HG03095 (cell line): ENCODE results near the gene GLRX5.

Experiments
- ATAC-seq: cut with Tn5 transposase; IDR thresholded peaks from one replicate; pipeline ENCODE4 v1.9.1; 2021; ENCODE audit warnings: moderate library complexity; ENCODE audit not compliant: unreplicated experiment

GLRX5 gene

DNA sequence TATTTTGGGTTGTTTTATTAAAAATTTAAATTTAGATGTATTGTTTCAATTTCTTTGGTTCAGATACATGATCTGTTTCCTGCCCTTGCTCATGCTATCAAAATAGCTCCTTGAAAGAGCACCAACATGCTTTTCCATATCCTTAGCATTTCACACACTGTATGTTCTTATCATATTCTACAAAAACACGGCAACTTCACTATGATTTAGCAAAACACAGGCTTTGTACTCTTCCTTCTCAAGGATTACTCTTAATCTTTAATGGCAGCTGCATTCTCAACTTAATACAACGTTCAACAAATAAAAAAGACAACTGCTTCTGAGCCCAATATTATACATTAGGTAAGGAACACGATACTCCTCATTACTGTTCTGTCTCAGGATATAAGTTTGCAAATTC lies 2.9 kb upstream of the GLRX5 start:
- ATAC-seq = no peak

DNA sequence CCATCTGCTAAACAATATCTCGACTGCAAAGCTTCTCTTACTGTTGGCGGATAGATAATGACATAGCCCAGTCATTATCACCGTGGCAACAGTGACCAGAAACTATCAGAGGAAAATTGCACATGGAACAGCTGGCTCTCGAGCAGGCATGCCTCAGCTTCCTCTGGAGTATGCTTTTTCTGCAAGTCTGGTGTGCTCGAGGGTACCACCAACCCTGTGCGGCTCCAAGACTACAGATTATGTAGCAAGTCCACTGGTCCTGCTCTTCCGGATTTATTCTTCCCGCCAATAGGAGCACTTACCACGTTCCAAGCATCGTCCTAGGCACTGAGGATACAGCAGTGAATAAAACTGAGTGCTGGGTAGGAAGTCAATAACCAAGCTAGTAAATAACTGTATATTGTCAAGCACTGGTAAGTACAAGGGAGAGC lies 1.4 kb upstream of the GLRX5 start:
- ATAC-seq = no peak

DNA sequence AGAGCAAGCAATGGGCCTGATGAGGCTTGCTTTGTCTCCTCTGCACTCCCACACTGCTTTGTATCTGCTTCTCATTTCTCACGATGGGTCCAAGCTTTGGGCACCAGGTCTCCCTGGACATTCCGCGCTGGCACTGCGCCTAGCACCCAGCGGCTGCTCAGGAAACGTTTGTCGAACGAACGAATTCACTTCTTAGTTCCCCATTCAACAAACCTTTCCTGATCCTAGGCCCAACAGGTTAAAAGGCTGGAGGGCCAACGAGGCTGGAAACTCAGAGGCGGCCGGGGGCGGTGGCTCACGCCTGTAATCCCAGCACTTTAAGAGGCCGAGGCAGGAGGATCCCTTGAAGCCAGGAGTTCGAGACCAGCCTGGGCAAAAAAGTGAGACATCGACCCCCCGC lies 1.0 kb upstream of the GLRX5 start:
- no peak for ATAC-seq

DNA sequence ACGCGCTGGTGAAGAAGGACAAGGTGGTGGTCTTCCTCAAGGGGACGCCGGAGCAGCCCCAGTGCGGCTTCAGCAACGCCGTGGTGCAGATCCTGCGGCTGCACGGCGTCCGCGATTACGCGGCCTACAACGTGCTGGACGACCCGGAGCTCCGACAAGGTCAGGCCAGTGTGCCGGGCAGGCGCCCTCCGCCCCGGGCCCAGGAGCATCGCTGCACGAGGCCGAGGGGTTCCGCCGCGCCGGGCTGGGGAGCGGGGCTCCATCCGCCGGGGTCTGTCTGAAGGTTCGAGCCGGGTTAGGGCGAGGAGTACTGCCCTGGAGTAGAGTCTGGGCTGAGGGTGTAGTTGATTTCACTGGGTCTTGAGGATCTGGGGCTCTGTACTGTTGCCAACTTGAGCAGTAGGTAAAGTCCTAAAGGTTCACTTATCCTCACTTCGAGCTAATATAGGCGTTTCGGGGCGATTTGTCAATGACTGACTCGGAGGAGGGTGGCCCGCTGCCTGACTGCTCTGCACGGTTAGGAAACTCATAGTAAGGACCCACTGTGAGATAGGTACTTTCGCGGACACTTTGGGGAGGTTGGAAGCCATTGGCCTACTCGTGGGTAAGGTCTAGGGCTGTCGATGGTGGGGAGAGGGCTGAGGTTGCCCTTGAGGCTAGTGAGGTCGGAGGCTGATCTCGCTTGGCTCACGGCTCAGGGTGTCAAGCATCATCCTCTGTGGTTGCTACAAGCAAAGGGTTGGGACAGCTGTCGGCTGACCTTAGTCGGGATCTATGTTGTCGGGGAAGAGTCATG lies 574 bp downstream of the GLRX5 start:
- ATAC-seq = no peak

DNA sequence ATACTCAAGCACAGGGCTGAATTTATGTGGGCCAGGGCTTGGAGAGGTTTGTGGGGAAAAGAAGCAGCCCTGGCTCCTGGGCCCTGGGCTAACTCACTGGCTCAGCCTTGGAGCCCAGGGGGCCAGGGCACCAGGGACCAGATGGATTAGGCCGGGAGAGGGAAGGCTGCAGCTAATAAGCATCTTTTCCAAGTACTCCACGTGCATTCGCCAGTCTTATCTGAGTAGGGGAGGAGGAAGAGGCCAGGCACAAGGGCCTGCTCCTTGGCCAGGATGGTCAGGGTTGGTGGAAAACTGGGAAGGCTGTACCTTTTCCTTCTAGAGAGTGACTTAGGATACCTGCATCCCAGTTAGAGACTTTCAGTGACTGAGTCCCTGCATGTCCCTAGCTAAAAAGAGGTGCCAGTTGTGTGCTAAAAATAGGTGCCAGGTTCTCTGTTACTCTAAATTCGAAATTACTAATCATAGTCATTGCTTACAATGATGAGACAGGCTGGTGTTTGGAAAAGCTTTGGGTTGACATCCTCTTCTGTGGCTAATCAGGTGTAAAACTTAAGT lies 1.3 kb downstream of the GLRX5 start:
- no peak for ATAC-seq

DNA sequence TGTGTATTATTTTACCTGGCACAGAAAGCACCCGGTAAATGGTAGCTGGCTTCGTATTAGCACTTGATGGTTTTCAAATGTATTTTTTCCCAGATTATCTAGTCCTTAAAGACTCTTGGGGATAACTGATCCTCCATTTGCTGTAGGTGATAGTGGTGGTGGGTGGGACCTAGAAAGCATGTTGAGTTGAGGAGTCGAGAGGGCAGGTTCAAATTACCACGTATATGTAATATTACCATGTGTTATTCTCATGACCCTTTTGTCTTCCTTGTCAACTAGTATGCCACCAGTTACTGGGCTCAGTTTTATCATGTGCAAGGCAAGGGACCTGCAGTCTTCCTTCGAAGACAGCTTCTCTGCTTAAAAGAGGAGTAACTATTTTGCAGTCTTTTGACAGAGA lies 1.8 kb downstream of the GLRX5 start:
- no peak for ATAC-seq

DNA sequence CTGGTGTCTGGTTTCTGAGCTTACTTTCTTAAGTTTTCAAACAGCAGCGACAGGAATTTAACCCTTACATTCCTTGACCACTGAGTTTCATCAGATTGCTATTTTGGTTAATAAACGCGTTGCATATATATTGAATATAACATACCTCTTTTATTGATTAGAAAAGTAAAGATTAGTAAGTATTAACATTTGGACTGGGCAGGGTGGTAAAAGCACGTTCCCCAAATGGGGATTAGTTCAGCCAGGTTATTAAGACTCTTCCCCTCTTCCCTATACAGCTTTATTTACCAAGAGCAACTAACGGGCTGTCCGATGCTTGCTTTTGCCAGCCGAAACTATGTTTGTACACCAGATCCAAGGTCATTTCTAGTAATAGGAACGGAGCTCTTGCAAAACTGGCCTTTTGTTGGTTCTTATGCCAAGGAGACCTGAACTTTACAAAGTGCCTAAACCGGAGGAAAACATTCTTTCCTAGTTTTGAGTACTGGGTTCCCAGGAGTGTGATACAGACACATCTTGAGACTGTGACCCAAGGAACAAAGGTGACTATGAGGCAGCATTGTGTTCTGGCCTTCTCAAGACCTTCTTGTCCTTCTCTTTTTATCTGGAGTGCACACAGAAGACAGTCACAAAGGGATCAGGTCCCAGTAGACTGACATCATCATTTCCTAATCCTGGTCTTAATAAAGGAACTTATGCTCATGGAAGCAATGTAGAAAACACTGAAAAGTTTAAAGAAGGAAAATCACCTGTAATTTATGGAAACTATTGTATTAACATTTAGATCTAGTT lies 2.6 kb downstream of the GLRX5 start:
- no peak for ATAC-seq

DNA sequence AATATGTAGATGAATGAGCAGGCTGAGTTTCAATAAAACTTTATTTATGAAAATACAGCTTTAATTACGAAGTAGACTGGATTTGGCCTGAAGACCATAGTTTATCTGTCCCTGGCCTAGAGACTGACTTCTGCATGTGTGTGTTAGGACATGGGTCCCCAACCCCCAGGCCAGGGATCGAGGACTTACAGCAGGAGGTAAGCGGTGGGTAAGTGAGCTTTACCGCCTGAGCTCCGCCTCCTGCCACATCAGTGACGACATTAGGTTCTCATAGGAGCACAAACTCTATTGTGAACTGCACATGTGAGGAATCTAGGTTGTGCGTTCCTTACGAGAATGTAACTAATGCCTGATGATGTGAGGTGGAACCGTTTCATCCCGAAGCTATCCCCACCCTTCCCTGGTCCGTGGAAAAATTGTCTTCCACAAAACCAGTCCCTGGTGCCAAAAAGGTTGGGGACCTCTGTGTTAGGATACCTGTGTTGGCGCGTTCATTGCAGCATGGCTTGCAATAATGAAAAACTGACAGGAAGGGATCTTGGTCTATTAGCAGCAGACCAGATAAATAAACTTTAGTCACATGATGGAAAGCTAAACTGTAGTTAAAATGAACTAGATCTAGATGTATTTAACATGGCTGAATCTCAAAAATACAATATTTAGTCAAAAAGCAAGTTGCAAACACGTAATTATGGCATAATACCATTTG lies 4.1 kb downstream of the GLRX5 start:
- ATAC-seq = no peak

DNA sequence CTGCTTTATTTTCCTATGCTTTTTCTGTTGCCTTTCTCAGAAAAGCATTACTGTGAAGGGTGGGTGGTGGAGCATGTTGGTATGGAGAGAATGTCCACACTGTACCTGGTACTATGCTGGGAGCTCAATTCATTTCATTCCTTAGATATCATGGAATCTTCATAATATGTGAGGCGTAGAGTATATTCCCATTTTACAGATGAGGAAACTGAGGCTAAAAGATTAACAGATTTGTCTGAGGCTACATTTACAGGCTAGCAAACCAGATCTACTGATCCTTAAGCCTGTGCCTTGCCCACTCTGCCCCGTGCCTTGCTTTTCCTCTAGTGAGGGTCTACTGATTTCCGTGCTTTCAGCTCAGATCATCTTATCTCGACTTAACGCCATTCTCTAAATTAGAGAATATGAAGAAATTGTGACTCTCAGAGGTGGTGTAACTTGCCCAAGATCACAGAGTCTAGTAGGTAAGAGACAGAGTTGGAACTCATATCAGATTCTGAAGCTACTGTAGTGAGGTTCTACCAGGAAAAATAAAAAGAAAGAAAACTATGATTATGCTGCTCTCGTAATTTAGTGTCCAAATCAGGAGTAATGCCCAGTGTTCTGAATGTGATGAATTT lies 5.5 kb downstream of the GLRX5 start:
- no peak for ATAC-seq

DNA sequence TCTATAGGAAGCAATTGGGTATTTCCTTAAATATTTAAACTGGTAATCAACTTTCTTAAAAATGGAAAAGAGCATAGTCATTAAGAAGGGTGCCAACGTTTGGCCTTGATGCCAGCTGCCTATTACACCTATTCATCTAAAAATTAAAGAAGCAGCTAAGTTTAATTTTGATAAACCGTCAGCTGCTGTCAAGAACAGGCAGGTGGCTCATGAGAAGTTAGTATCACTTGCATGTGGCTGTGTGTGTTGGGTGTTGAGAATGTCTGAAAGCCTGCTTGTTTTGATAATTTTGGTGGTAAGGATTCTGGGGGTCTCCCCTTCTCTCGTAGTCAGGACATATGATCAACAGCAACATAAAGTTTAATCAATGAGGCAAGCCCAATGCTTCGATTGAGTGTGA lies 6.5 kb downstream of the GLRX5 start:
- ATAC-seq = no peak

DNA sequence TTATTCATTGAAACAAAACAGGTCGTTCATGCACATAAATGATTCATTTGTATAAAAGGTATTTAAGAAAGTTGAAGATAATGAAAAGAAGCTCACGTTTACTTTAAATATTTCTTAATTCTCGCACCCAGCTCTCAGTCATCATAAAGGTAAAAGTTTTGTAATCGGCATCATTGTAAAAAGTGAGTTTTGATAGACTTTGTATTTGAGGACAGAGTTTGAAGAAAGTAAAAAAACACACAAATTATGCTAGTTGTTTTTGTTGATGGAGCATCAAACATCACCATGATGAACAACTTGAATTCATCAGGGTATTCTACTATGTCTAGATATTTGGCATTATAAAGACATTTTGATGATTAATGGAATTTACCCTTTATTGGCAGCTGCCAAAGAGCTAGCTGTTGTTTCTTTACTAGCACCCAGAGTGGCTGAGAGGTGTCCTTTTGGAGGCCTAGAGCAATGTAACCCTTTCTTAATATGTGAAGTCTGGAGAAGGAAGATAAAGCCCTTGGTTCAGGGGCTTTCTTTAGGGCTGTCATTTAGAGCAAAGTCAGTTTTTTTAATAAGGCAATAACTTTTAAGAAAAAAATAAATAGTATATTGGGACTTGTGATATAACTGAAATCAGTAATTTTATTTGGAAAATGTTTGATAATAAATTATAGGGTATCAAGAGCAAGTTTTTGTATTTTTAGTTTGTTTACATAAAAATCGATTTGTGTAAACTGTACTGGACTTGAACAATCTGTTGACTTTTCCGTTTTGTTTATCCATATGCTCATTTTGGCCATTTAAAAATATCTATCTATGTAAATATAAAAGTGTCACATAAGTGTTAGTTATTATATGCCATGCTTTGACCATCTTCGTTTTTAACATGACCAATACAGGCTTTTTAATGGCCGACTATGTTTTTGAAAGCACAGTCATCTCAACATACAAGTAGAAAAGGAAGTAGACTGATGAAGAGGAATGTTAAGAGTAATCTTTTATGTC lies 7.4 kb downstream of the GLRX5 start:
- ATAC-seq = no peak

DNA sequence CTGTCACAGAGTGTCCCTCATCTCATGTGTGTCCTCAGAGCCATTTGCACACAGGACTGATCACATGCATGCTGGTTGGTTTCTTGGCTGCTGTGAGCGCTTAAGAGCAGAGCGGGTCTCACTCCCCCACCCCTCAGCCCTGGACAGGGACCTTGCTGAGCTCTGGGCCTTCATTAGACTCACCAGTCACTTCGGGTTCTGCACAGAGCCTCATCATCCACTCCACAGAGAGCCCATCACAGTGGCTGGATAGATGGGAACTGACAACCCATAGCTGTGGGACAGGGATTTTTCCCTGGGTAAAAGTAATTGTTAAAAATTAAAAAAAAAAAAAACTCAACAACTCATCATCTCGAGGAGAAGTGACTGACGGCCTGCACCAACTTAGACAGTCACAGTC lies 8.2 kb downstream of the GLRX5 start:
- ATAC-seq = no peak

DNA sequence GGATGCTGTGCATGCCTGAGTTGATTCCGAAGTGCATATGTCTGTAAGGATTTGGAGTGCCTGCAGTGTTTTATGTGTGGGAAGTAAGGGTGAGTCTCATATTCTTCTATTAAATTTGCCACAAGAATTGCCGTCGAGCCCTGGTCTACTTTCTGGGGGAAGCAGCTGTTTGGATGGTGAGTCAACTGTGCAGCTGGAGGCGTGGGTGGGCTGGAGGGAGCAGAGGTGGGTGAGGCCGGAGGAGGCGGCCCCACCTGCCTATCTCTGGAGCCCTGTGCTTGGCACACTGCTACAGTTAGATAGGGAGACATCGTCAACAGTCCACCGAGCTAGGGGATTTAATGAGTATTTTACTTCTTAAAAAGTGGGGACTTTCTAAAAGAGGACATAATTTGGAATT lies 9.7 kb downstream of the GLRX5 start:
- no peak for ATAC-seq

DNA sequence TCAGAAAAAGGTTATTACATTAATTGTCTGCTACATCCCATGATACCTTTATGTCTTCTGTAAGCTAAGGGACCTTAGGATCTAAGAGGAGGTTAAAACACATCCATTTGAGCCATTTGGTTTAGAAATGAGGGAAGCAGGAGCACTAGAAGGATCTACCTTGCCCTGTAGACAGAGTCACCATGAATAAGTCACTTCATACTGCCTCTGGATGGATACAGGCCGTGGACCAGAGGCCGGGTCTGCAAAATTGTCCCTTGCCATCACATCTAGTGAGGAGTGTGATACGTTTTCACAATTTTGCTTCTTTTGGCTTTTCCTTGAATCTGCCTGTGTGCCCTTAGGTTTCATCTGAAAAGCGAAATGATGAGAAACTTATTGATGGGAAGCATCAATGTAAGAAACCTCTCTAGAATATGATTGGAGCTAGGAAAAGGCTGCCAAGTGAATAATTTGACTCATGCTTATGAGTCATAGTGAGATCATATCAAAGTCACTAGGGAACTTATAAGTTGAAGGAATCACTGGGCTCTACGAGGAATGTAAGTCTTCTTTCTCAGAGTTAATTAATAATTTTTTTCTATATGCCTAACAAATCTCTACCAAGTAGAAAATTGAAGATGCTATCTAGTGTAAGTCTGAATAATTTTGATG lies 10.8 kb downstream of the GLRX5 start:
- ATAC-seq = no peak

DNA sequence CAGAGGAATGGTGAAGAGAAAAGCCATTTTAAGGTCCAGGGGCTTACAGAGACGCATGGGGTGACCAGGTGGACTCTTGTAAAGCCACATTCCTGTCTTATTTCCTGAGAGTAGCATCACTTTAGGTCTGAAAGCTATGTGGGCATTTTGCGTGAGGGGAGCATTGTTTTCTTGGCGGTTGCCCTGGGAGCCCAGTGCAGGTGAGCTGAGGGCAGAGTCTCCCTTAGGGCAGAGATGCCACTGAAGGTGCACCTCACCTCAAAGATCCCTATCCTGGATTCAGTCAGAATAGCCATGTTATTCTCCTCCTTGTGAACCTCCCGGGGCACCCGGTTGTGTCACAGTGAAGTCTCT lies 12.4 kb downstream of the GLRX5 start:
- ATAC-seq = no peak

DNA sequence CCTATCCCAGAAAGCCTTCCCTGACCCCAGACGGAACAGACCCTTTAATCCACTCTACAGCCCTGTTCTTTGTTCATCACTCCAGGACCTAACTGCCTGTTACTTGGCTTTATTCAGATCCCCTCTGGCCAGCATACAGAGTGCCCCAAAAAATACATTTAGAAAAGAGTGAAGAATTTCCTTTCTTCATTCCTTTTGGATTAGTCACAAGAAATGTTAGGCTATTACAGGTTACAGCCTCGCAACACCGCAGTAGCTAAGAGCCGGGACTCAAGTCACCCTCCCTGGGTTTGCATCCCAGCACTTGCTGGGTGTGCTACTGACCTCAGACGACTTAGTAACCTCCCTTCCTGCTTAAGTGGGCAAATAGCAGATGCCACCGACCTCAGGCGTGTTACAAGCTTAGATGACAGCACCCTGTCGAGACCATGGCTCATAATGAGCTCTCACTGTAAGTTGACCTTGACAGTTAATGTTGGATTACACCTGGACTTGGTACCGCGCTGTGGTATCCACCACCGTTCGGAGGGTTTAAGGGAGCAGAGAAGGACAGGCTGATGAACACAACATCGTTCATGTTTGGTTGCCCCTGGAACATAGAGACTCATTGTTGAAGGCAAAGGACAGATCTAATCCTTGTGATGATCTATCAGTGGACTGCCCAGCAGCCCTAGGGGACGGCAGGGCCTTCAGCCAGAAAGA lies 12.9 kb downstream of the GLRX5 start:
- ATAC-seq = no peak

DNA sequence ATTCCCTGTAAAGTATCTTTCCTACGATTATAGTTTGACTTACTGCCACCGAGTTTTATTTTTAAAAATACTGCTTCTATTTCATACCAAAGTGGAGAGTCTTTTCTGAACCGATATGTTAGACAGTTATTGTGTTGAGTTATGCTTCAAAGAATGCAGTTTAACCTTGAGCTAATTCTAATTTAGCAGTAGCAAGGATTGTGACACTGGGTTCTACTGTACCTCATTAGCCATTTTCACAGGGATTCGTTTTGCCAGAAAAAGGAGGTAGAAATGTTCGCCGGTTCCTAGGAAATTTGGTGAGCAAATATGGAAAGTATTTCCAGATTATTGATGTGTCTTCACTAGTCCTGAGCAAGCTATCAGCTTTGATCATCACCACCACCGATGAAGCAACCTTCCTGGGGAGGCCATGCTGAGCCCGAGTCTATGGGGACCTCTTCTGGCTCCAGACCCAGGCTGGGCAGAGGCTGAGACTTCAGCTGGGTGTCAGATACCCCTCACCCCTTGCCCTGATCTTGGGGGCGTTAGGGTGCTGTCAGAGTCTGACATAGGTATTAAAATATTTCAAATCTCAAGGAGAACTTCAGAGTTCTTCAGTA lies 13.6 kb downstream of the GLRX5 start:
- ATAC-seq = no peak
